Measurements from ENCODE around the gene TAB2.

TAB2 gene

GRCh38 chr6:149451376-149452036, 134.0 kb downstream of the TAB2 start:
- TF ChIP-seq CTCF (IDR thresholded peaks at IDR 0.05; ENCODE audit: control insufficient read depth, insufficient read depth, low read depth, low read length, missing control alignments), result no peak
- DNase-seq (ENCODE audit: low read depth), result no peak
- no peak overlapping the region; the same call in 1 of the 2 replicates for H3K4me3 ChIP-seq (ENCODE audit: control insufficient read depth, low read depth, low read length)

GRCh38 chr6:149452037-149452939, 134.8 kb downstream of the TAB2 start:
- no peak for TF ChIP-seq CTCF (IDR thresholded peaks at IDR 0.05; ENCODE audit: control insufficient read depth, insufficient read depth, low read depth, low read length, missing control alignments)
- H3K4me3 ChIP-seq (ENCODE audit: control insufficient read depth, low read depth, low read length), result no peak overlapping the region
- DNase-seq (ENCODE audit: low read depth), result no peak

DNA sequence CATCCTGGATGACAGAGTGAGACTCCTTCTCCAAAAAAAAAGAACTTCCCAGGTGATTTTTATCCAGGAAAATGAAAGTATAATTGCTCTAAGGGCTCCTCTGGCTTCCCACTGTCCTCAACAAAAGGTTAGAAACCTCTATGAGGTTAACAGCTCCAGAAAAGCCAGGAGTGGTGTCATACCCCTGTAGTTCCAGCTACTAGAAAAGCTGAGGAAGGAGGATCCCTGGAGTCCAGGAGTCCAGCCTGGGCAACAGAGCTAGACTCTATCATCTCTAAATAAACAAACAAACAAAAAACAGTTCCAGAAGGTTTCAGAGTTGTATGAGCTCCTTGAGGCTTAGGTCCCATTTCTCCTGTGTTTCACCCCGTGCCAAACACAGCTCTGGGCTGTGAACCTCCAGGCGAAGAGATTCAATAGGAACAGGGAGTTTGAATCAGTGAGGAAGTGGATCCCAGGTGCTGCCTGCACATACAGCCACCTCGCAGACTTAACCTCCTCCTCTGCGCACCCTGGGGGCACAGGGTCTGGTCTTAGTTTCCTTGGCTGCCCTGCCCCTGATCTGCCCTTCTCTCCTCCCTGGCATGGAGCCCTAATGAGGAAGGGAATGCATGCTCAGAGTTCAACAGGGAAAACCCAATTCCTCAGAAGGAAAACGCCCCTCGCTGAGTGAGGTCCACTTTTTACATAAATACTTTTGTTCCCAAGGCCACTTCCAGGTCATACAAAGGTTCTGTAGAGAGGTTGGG, 136.3 kb downstream of the TAB2 start:
- no peak for DNase-seq (ENCODE audit: low read depth)
- H3K4me3 ChIP-seq (ENCODE audit: control insufficient read depth, low read depth, low read length), result no peak overlapping the region
- TF ChIP-seq CTCF (IDR thresholded peaks at IDR 0.05; ENCODE audit: control insufficient read depth, insufficient read depth, low read depth, low read length, missing control alignments), result no peak

DNA sequence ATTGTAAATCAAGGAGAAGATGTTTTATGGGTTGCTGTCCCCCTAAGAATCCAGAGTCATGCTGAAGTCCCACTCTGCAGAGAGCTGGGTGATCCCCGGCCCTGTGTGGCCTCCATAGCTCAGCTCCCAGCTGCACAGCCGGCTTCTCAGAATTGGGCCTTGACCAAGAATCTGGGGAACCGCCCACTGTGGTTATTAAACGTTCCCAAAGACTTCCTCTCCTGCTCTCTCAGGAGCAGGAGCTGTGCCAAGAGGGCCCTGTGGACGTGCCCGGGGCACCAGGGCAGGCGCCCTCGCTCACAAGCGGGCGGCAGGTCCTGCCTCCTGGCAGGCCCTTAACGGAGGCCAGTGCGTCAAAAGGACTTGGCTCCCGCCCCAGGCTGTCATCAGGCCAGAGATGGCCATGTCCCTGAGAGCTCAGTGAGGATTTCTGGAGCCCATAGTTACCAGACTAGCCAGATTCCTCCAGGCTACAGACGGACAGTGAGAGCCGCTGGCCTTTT, 136.9 kb downstream of the TAB2 start:
- H3K4me3 ChIP-seq (ENCODE audit: control insufficient read depth, low read depth, low read length), result no peak overlapping the region
- peak; percentile 68 for DNase-seq (ENCODE audit: low read depth)
- TF ChIP-seq CTCF (IDR thresholded peaks at IDR 0.05; ENCODE audit: control insufficient read depth, insufficient read depth, low read depth, low read length, missing control alignments), result no peak

DNA sequence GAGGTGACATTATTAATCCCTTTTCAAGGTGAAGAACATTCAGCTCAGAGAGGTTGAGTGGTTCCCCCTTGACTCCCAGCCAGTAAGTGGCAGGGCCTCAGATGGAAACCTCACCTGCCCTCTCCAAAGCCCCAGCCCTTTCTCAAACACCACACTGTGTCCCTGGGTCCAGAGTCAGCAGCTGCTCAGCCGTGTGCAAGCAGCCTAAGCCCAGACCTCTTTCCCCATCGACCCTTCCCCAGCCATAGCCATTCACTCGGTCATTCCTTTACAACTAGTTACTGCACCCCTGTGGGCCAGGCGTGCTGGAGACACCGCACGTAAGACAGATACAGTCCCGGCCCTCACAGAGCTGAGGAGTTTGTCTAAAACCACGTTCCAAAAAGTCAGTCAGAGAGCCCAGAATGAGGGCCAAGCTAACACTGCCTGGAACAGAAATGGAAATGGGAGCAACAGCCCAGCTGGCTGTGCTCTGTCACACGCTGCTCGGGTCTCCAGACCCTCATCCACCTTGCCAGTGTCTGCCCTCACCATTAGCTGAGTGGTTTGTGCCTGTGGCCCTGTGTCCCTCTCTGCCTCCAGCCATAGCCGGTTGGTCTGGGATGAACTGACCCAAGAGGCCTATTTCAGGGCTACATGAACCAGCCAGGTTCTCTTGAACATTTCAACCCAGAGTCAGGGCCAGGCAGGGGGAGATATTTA, 137.7 kb downstream of the TAB2 start:
- no peak for DNase-seq (ENCODE audit: low read depth)
- no peak overlapping the region for H3K4me3 ChIP-seq (ENCODE audit: control insufficient read depth, low read depth, low read length)
- no peak for TF ChIP-seq CTCF (IDR thresholded peaks at IDR 0.05; ENCODE audit: control insufficient read depth, insufficient read depth, low read depth, low read length, missing control alignments)
